ENCODE measurements around the gene LCP1.
A peak's percentile ranks its signal among the peaks of the same experiment; 100 is the strongest.

LCP1 gene

DNA sequence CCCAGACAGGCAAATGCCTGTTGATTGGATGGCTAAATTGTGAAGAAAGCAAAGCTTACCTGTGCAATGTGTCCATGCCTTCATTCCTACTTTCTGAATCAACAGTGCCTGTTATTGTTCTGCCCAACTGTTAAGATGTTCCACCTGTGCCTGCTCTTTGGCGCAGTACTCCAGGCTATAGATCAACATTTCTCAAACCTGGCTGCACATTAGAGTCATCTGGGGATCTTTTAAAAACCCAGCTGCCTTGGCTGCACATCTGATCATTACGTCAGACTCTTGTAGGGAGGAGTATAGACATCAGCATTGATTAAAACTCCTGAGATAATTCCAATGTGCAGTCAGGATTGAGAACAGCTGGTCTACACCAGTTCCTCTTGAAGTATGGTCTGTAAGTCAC lies 60.9 kb downstream of the LCP1 start:
- TF ChIP-seq, protein P1, sequence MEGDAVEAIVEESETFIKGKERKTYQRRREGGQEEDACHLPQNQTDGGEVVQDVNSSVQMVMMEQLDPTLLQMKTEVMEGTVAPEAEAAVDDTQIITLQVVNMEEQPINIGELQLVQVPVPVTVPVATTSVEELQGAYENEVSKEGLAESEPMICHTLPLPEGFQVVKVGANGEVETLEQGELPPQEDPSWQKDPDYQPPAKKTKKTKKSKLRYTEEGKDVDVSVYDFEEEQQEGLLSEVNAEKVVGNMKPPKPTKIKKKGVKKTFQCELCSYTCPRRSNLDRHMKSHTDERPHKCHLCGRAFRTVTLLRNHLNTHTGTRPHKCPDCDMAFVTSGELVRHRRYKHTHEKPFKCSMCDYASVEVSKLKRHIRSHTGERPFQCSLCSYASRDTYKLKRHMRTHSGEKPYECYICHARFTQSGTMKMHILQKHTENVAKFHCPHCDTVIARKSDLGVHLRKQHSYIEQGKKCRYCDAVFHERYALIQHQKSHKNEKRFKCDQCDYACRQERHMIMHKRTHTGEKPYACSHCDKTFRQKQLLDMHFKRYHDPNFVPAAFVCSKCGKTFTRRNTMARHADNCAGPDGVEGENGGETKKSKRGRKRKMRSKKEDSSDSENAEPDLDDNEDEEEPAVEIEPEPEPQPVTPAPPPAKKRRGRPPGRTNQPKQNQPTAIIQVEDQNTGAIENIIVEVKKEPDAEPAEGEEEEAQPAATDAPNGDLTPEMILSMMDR (IDR thresholded peaks at IDR 0.05; ENCODE audit: low read depth, low read length, missing control alignments) = no peak
- no peak overlapping the region for H3K4me3 ChIP-seq (ENCODE audit: low read depth, low read length)
- DNase-seq (ENCODE audit: low read depth) = no peak
- in situ Hi-C loops (cut with HindIII; ENCODE audit: low sequenced_read_pairs) = no loop called here

DNA sequence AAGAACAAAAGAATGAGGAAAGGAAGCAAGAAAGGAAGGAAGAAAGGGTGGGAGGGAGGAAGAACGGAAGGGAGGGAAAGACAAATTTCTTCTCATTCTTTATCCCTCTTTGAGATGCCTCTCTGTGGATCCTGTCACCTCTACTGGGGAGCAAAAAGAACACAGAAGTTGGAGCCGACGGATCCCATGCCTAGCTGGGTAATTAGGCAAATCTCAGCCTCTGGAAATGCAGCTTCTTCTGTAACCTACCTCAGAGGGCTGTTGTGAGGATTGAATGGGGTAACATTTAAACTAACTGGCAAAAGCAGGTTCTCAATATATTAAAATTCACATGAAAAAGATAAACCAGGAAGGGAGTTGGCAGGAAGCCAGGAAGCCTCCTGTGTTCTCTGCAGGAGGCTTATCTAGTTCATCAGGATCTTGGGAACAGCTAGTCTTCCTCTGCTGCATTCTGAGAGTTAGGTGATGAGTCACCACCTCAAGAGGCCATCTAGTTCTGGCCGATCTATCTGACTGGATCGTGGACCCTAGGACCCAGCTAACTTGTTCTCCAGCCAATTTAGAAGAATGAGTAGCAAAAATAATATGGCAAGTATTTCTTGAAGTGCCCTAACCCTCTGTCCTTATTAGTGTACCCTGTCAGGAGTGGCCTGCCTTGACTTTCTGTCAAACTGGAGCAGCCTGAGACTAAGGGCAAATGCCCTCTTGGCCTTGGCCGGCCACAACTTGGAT lies 61.9 kb downstream of the LCP1 start:
- in situ Hi-C loops (cut with HindIII; ENCODE audit: low sequenced_read_pairs) = no loop called here
- TF ChIP-seq, protein P1 (IDR thresholded peaks at IDR 0.05; ENCODE audit: low read depth, low read length, missing control alignments) = no peak
- no peak overlapping the region for H3K4me3 ChIP-seq (ENCODE audit: low read depth, low read length)
- peak; percentile 45 for DNase-seq (ENCODE audit: low read depth)

DNA sequence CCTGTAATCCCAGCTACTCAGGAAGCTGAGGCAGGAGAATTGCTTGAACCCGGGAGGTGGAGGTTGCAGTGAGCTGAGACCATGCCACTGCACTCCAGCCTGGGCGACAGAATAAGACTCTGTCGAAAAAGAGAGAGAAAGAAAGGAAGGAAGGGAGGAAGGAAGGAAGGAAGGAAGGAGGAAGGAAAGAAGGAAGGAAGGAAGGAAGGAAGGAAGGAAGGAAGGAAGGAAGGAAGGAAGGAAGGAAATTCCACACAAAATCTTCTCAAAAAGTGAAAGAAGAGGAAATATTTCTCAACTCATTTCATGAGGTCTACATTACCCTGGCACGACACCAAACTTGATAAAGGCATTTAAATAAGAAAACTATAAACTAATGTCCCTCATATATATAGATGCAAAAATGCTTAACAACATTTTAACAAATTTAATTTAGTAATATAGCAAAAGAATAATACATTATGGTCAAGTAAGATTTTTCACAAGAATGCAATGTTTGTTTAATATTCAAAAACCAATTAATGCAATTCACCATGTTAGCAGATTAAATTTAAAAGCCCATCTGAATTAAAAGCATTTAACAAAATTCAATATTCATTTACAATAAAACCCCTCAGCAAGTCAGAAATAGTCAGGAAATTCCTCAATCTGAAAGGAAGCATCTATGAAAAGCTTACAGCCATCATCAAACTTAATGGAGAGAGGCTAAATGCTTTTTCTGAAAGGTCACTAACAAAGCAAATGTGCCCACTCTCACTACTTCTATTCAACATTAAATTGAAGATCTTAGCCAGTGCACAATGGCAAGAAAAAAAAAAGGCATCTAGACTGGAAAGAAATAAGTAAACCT lies 65.1 kb downstream of the LCP1 start:
- DNase-seq (ENCODE audit: low read depth) = no peak
- TF ChIP-seq, protein P1 (IDR thresholded peaks at IDR 0.05; ENCODE audit: low read depth, low read length, missing control alignments) = no peak
- in situ Hi-C loops (cut with HindIII; ENCODE audit: low sequenced_read_pairs) = no loop called here
- H3K4me3 ChIP-seq (ENCODE audit: low read depth, low read length) = no peak overlapping the region

DNA sequence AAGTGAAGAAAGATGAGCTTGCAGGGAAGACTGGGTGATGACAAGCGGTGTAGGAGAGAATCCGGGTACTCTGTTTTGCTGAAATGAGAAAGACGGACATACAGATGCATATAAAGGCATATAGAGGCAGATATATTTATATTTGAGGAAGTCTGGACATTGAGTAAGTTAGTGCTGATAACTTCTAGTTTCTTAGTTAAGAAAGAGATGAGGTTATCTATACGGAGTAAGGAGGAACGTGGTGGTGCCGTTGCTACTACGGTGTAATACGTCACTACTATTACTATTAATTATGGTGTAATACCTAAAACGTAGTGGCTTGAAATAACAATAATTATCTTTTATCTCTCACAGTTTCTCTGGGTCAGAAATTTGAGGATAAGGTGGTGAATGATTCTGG lies 67.4 kb downstream of the LCP1 start:
- H3K4me3 ChIP-seq (ENCODE audit: low read depth, low read length) = no peak overlapping the region
- DNase-seq (ENCODE audit: low read depth) = no peak
- TF ChIP-seq, protein P1 (IDR thresholded peaks at IDR 0.05; ENCODE audit: low read depth, low read length, missing control alignments) = no peak
- in situ Hi-C loops (cut with HindIII; ENCODE audit: low sequenced_read_pairs) = no loop called here

DNA sequence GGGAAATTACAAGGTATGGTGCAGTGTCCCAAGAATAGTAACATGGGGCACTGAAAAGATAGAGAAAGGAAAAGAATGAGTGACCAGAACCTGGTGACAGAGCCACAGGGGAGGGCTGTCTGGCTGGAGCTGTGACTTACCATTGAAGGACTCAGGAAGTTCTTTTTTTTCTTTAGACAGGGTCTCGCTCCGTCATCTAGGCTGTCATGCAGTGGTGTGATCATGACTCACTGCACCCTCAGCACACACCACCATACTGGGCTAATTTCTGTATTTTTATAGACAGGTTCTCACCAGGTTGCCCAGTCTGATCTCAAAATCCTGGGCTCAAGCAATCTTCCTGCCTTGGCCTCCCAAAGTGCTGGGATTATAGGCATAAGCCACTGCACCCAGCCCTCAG lies 68.4 kb downstream of the LCP1 start:
- in situ Hi-C loops (cut with HindIII; ENCODE audit: low sequenced_read_pairs) = no loop called here
- no peak overlapping the region for H3K4me3 ChIP-seq (ENCODE audit: low read depth, low read length)
- TF ChIP-seq, protein P1 (IDR thresholded peaks at IDR 0.05; ENCODE audit: low read depth, low read length, missing control alignments) = no peak
- no peak for DNase-seq (ENCODE audit: low read depth)

DNA sequence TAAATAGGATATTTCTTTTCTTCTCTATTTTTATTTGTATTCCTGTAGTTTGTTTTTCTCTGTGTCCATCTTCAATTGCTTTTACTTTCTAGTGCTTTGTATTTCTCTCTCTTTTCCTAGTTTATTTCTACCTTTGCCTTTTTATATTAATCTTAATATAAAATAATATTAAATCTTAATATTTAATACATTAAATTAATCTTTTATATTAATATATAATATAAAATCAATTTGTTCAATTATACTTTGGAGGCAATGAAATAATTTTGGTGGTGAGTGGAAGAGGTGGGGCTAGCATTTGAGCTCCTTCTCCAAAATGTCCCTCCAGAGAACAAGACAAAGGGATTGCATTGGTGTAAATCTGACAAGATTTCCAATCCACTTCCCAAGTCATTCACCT lies 70.8 kb downstream of the LCP1 start:
- in situ Hi-C loops (cut with HindIII; ENCODE audit: low sequenced_read_pairs) = no loop called here
- DNase-seq (ENCODE audit: low read depth) = no peak
- TF ChIP-seq, protein P1 (IDR thresholded peaks at IDR 0.05; ENCODE audit: low read depth, low read length, missing control alignments) = no peak
- no peak overlapping the region for H3K4me3 ChIP-seq (ENCODE audit: low read depth, low read length)

Data from astrocyte of the cerebellum (primary cell).